ENCODE data around the gene ATR. TPM values are rescaled to one million over a fixed set of nuclear protein-coding genes. Genes with fewer than 3 reads are reported as not detected.

Gene ATR
- polyA plus RNA-seq, 3 donors, result 6.3 to 16.4 (median 6.6) TPM

DNA sequence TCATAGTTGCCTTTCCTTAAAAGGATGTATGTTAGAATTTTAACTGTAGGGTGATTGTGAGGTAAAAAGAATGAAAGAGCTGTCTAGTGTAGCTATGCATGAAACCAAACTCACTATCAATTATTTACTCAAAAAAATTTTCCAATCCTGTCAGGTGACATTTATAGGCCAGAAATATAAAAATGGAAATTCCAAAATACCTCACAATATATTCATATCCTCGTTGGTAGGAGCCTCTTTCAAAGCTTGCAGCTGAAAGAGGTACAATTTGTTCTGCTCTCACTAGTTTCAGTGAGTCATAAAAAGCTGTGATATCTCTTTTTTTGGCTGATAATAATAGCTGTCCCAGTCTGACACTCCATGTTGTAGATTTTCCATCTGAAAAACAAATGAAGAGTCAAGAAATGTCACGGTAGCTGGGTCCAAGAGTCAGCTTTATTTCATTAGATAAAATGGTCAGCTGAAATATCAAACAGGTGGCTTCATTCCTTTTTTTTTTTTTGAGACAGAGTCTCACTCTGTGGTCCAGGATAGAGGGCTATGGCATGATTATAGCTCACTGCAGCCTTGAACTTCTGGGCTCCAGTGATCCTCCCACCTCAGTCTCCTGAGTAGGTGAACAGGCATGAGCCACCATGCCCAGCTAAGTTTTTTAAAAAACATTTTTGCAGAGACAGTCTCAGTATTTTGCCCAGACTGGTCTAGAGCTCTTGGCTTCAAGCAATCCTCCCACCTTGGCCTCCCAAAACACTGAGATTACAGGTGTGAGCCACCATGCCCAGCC is 79.9 kb downstream of the ATR start:
- no peaks in the 10 kb centered on the region for H3K4me1 ChIP-seq (ENCODE audit: control insufficient read depth in 1 of 2, insufficient read depth in 2 of 2, low read length in 2 of 2)
- no peak overlapping the region for H2AFZ ChIP-seq (ENCODE audit: insufficient read depth, low read depth, low read length, poor library complexity, severe bottlenecking)
- no peaks in the 10 kb centered on the region for H4K20me1 ChIP-seq (ENCODE audit: insufficient read depth, low read length)
- peaks cover 54 to 93% of the 10 kb centered on the region in 2 donors for H3K36me3 ChIP-seq (replicated peaks in 1 of 2; ENCODE audit: control insufficient read depth in 1 of 2, insufficient read depth in 2 of 2, low read length in 2 of 2)
- H3K9me3 ChIP-seq (replicated peaks in 1 of 2; ENCODE audit: control insufficient read depth in 1 of 2, insufficient read depth in 1 of 2, low read length in 2 of 2), result no peaks in the 10 kb centered on the region
- intact Hi-C loops (cut with micrococcal nuclease), result no loop called here
- Mint-ChIP-seq H3K4me3 (no peak overlapping the region), H3K27me3 (ENCODE audit: low read depth in 3 of 3) (no peaks in the 10 kb centered on the region), H3K36me3 (peaks cover 70 to 81% of the 10 kb centered on the region in 2 donors), H3K9me3 (peaks cover 0 to 5% (median 3%) of the 10 kb centered on the region in 7 donors), H3K27ac (no peak overlapping the region), H3K4me1 (no peaks in the 10 kb centered on the region)
- H3K27me3 ChIP-seq (ENCODE audit: control insufficient read depth in 2 of 2, insufficient read depth in 2 of 2, low read length in 2 of 2), result no peaks in the 10 kb centered on the region
- H3K79me2 ChIP-seq (ENCODE audit: insufficient read depth, low read length), result no peaks in the 10 kb centered on the region
- no peak overlapping the region for H3K4me3 ChIP-seq (replicated peaks in 1 of 3; ENCODE audit: low read depth in 2 of 3, low read length in 3 of 3)
- no peak overlapping the region for H3K27ac ChIP-seq (ENCODE audit: low read depth in 1 of 2, low read length in 2 of 2)
- TF ChIP-seq, protein P1, sequence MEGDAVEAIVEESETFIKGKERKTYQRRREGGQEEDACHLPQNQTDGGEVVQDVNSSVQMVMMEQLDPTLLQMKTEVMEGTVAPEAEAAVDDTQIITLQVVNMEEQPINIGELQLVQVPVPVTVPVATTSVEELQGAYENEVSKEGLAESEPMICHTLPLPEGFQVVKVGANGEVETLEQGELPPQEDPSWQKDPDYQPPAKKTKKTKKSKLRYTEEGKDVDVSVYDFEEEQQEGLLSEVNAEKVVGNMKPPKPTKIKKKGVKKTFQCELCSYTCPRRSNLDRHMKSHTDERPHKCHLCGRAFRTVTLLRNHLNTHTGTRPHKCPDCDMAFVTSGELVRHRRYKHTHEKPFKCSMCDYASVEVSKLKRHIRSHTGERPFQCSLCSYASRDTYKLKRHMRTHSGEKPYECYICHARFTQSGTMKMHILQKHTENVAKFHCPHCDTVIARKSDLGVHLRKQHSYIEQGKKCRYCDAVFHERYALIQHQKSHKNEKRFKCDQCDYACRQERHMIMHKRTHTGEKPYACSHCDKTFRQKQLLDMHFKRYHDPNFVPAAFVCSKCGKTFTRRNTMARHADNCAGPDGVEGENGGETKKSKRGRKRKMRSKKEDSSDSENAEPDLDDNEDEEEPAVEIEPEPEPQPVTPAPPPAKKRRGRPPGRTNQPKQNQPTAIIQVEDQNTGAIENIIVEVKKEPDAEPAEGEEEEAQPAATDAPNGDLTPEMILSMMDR (IDR thresholded peaks at IDR 0.05), result no peak
- H3K4me2 ChIP-seq (replicated peaks; ENCODE audit: extremely low read depth, low read length, poor library complexity, severe bottlenecking), result no peak overlapping the region
- 80% methylated on average over 1 of the region's 2 CpGs for WGBS (ENCODE audit: insufficient coverage)
- no peak overlapping the region for H3K9ac ChIP-seq (ENCODE audit: insufficient read depth, low read length, poor library complexity, severe bottlenecking)
- DNase-seq, result no peak

GRCh38 chr3:142497729-142498128 is 80.8 kb downstream of the ATR start:
- H3K9me3 Mint-ChIP-seq, result peaks cover 0 to 5% (median 3%) of the 10 kb centered on the region in 7 donors
- no peaks in the 10 kb centered on the region for H3K4me1 ChIP-seq (ENCODE audit: control insufficient read depth in 1 of 2, insufficient read depth in 2 of 2, low read length in 2 of 2)
- H3K27ac ChIP-seq (ENCODE audit: low read depth in 1 of 2, low read length in 2 of 2), result no peak overlapping the region
- no peaks in the 10 kb centered on the region for H3K27me3 Mint-ChIP-seq (ENCODE audit: low read depth in 3 of 3)
- peaks cover 73 to 84% of the 10 kb centered on the region in 2 donors for H3K36me3 Mint-ChIP-seq
- no peaks in the 10 kb centered on the region for H3K27me3 ChIP-seq (ENCODE audit: control insufficient read depth in 2 of 2, insufficient read depth in 2 of 2, low read length in 2 of 2)
- TF ChIP-seq, protein P1 (IDR thresholded peaks at IDR 0.05), result no peak
- intact Hi-C loops (cut with micrococcal nuclease), result no loop called here
- no peak overlapping the region for H3K9ac ChIP-seq (ENCODE audit: insufficient read depth, low read length, poor library complexity, severe bottlenecking)
- H2AFZ ChIP-seq (ENCODE audit: insufficient read depth, low read depth, low read length, poor library complexity, severe bottlenecking), result no peak overlapping the region
- no peak for DNase-seq
- H3K4me3 ChIP-seq (replicated peaks in 1 of 3; ENCODE audit: low read depth in 2 of 3, low read length in 3 of 3), result no peak overlapping the region
- H3K9me3 ChIP-seq (replicated peaks in 1 of 2; ENCODE audit: control insufficient read depth in 1 of 2, insufficient read depth in 1 of 2, low read length in 2 of 2), result no peaks in the 10 kb centered on the region
- H3K79me2 ChIP-seq (ENCODE audit: insufficient read depth, low read length), result no peaks in the 10 kb centered on the region
- no CpG with 5 or more reads among the region's 1 CpG for WGBS (ENCODE audit: insufficient coverage)
- no peaks in the 10 kb centered on the region for H3K4me1 Mint-ChIP-seq
- H3K27ac Mint-ChIP-seq, result no peak overlapping the region
- no peaks in the 10 kb centered on the region for H4K20me1 ChIP-seq (ENCODE audit: insufficient read depth, low read length)
- H3K4me3 Mint-ChIP-seq, result no peak overlapping the region
- H3K36me3 ChIP-seq (replicated peaks in 1 of 2; ENCODE audit: control insufficient read depth in 1 of 2, insufficient read depth in 2 of 2, low read length in 2 of 2), result peaks cover 58 to 96% of the 10 kb centered on the region in 2 donors
- H3K4me2 ChIP-seq (replicated peaks; ENCODE audit: extremely low read depth, low read length, poor library complexity, severe bottlenecking), result no peak overlapping the region

All from CD14-positive monocyte (primary cell).